ENCODE data around the gene GRN.

Gene GRN

DNA sequence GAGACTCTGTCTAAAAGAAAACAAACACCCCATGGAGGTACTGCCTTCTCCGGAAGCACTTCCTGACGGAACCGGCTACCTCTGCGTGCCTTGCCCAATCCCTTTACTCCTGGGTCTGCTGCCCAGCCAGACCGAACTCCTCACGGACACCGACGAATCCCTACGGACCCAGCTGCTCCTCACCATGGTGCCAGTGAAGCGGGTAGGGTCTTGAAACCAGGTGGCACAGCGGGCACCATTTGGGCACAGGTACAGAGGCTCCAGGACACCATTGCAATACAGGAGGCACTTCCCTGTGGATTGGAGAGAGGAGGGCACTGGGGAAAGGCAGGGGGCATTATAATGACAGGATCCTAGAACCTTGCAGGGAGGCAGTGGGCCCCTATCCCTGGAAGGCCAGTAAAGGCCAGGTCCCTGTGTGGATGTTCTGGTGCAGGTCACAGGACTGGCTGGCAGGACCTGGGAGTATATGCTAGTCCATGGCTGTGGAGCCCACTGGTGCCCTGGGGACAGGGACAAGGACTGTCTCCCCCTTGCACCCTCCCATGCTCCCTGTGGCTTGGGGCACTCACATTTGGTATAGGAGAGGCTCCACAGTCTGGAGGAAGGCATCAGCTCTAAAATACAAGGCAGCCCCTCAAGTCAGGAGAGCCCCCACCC, 22.7 kb upstream of the GRN start:
- Histone ChIP-seq H3K9me3 (ENCODE audit: control insufficient read depth, low read length) (no peaks in the 10 kb centered on the region), H3K23ac (ENCODE audit: low read length in 2 of 2) (no peak overlapping the region), H3K18ac (ENCODE audit: low read depth in 1 of 2, low read length in 2 of 2) (no peak overlapping the region), H3K9ac (ENCODE audit: low read length) (no peak overlapping the region), H3K4ac (ENCODE audit: low read depth in 1 of 2, low read length in 2 of 2) (no peak overlapping the region), H4K91ac (ENCODE audit: low read length) (no peak overlapping the region), H3K14ac (ENCODE audit: low read length in 2 of 2) (no peak overlapping the region), H2AFZ (ENCODE audit: low read depth, low read length) (no peak overlapping the region), H2AK5ac (ENCODE audit: low read length, severe bottlenecking) (no peak overlapping the region), H2BK15ac (ENCODE audit: low read depth, poor library complexity, severe bottlenecking) (no peak overlapping the region), H3K79me1 (replicated peaks; ENCODE audit: low read length, poor library complexity, severe bottlenecking) (peaks cover 28% of the 10 kb centered on the region), H4K8ac (ENCODE audit: low read length) (no peak overlapping the region), H3K4me2 (ENCODE audit: low read length, poor library complexity, severe bottlenecking) (no peak overlapping the region), H2BK120ac (ENCODE audit: low read depth, low read length) (no peak overlapping the region), H3K4me1 (ENCODE audit: control insufficient read depth, insufficient read depth, low read depth, low read length) (peaks cover 20% of the 10 kb centered on the region), H3K27ac (ENCODE audit: low read length, poor library complexity, severe bottlenecking) (no peak overlapping the region), H3K36me3 (ENCODE audit: control insufficient read depth in 1 of 2, insufficient read depth in 2 of 2, low read depth in 1 of 2, low read length in 2 of 2) (peaks cover 33 to 48% of the 10 kb centered on the region in 2 experiments), H2BK5ac (ENCODE audit: low read depth, low read length, poor library complexity, severe bottlenecking) (no peak overlapping the region), H2BK12ac (ENCODE audit: low read length in 2 of 2) (no peak overlapping the region), H3K27me3 (ENCODE audit: control insufficient read depth in 1 of 2, insufficient read depth in 1 of 2, low read length in 2 of 2) (peaks cover 8 to 10% of the 10 kb centered on the region in 2 experiments), H3K4me3 (ENCODE audit: insufficient read depth in 1 of 2, low read depth in 1 of 2, low read length in 2 of 2) (no peak overlapping the region)
- DNase-seq: no peak
- WGBS: 97% methylated on average over 11 of the region's 11 CpGs

DNA sequence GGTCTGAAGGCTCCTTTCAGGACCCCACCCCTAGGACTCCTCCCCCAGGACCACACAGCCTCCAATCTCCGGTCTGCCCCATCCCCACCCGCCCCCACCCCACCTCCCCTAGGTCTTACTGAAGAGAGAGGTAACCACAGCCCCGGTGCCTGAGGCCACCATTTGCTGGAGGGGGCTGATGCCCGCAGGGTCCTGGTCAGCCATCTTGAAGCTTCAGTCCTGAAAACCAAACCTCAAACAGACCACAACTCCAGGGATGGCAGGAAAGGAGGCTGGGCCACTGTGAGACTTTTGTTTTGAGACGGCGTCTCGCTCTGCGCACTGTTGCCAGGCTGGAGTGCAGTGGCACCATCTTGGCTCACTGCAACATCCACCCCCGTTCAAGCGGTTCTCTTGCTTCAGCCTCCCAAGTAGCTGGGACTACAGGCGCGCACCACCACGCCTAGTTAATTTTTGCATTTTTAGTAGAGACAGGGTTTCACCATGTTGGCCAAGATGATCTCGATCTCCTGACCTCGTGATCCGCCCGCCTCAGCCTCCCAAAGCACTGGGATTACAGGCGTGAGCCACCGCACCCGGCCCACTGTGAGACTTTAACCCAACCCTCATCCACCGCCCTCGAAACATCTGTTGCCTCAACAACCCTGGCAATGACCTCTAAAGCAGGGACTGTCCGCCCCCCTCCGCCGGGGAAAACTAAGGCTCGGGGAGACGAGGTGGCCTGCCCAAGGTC, 21.6 kb upstream of the GRN start:
- no peaks in the 10 kb centered on the region for H3K27me3 ChIP-seq (ENCODE audit: control insufficient read depth in 1 of 2, insufficient read depth in 1 of 2, low read length in 2 of 2)
- no peak for DNase-seq
- no peaks in the 10 kb centered on the region for H3K9me3 ChIP-seq (ENCODE audit: control insufficient read depth, low read length)
- peaks cover 33 to 41% of the 10 kb centered on the region in 2 experiments for H3K36me3 ChIP-seq (ENCODE audit: control insufficient read depth in 1 of 2, insufficient read depth in 2 of 2, low read depth in 1 of 2, low read length in 2 of 2)
- peak overlapping the region; percentile 65 to 98 for H3K23ac ChIP-seq (ENCODE audit: low read length in 2 of 2)
- H2AK5ac ChIP-seq (ENCODE audit: low read length, severe bottlenecking): no peak overlapping the region
- peak overlapping the region; percentile 92 for H3K4me3 ChIP-seq (ENCODE audit: insufficient read depth in 1 of 2, low read depth in 1 of 2, low read length in 2 of 2)
- peak overlapping the region in 1 of 2 experiments; percentile 92 for H3K14ac ChIP-seq (ENCODE audit: low read length in 2 of 2)
- H3K4ac ChIP-seq (ENCODE audit: low read depth in 1 of 2, low read length in 2 of 2): peak overlapping the region; percentile 21 to 90
- H4K91ac ChIP-seq (ENCODE audit: low read length): peak overlapping the region; percentile 28
- no peak overlapping the region for H2BK5ac ChIP-seq (ENCODE audit: low read depth, low read length, poor library complexity, severe bottlenecking)
- 75% methylated on average over 24 of the region's 27 CpGs for WGBS
- H2BK12ac ChIP-seq (ENCODE audit: low read length in 2 of 2): peak overlapping the region in 1 of 2 experiments; percentile 77
- no peak overlapping the region for H2BK120ac ChIP-seq (ENCODE audit: low read depth, low read length)
- H3K4me1 ChIP-seq (ENCODE audit: control insufficient read depth, insufficient read depth, low read depth, low read length): peaks cover 20% of the 10 kb centered on the region
- peak overlapping the region; percentile 65 for H2BK15ac ChIP-seq (ENCODE audit: low read depth, poor library complexity, severe bottlenecking)
- H3K79me1 ChIP-seq (replicated peaks; ENCODE audit: low read length, poor library complexity, severe bottlenecking): peaks cover 28% of the 10 kb centered on the region
- H3K9ac ChIP-seq (ENCODE audit: low read length): peak overlapping the region; percentile 87
- no peak overlapping the region for H3K27ac ChIP-seq (ENCODE audit: low read length, poor library complexity, severe bottlenecking)
- H2AFZ ChIP-seq (ENCODE audit: low read depth, low read length): no peak overlapping the region
- H3K4me2 ChIP-seq (ENCODE audit: low read length, poor library complexity, severe bottlenecking): peak overlapping the region; percentile 96
- peak overlapping the region in 1 of 2 experiments; percentile 53 for H3K18ac ChIP-seq (ENCODE audit: low read depth in 1 of 2, low read length in 2 of 2)
- H4K8ac ChIP-seq (ENCODE audit: low read length): no peak overlapping the region

DNA sequence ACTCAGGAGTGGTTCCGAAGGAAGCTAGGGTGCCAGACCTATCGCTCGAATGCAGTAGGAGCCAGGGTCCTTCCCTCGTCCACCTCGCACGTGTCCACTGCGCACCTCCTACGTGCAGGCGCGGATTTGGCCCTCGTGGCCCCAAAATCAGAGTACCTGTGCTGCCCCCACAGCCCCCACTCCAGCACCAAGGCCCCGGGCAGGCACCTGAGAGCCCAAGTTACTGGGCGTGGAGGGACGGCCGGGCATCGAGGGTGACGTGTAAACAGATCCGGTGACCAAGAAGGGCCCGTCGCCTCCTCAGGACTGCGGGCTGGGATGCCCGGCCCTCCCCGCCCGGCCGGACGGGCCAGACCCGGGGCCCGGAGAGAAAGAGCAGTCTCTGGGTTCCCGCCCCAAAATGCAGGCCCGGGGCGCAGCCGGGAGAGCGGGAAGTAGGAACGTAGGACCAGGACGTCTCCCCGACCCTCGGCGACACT, 21.0 kb upstream of the GRN start:
- peak overlapping the region; percentile 28 for H4K91ac ChIP-seq (ENCODE audit: low read length)
- peak overlapping the region; percentile 65 for H2BK15ac ChIP-seq (ENCODE audit: low read depth, poor library complexity, severe bottlenecking)
- peak overlapping the region; percentile 33 for H4K8ac ChIP-seq (ENCODE audit: low read length)
- no peak overlapping the region for H3K27ac ChIP-seq (ENCODE audit: low read length, poor library complexity, severe bottlenecking)
- H3K14ac ChIP-seq (ENCODE audit: low read length in 2 of 2): peak overlapping the region in 1 of 2 experiments; percentile 92
- H2AK5ac ChIP-seq (ENCODE audit: low read length, severe bottlenecking): no peak overlapping the region
- H2BK12ac ChIP-seq (ENCODE audit: low read length in 2 of 2): peak overlapping the region in 1 of 2 experiments; percentile 77
- peak; percentile 22 for DNase-seq
- H3K27me3 ChIP-seq (ENCODE audit: control insufficient read depth in 1 of 2, insufficient read depth in 1 of 2, low read length in 2 of 2): no peaks in the 10 kb centered on the region
- H3K4ac ChIP-seq (ENCODE audit: low read depth in 1 of 2, low read length in 2 of 2): peak overlapping the region; percentile 21 to 90
- peak overlapping the region; percentile 82 for H2AFZ ChIP-seq (ENCODE audit: low read depth, low read length)
- peak overlapping the region; percentile 65 to 98 for H3K23ac ChIP-seq (ENCODE audit: low read length in 2 of 2)
- peaks cover 33 to 36% of the 10 kb centered on the region in 2 experiments for H3K36me3 ChIP-seq (ENCODE audit: control insufficient read depth in 1 of 2, insufficient read depth in 2 of 2, low read depth in 1 of 2, low read length in 2 of 2)
- H3K4me2 ChIP-seq (ENCODE audit: low read length, poor library complexity, severe bottlenecking): peak overlapping the region; percentile 96
- no peak overlapping the region for H2BK120ac ChIP-seq (ENCODE audit: low read depth, low read length)
- no peaks in the 10 kb centered on the region for H3K9me3 ChIP-seq (ENCODE audit: control insufficient read depth, low read length)
- peak overlapping the region in 1 of 2 experiments; percentile 85 for H3K18ac ChIP-seq (ENCODE audit: low read depth in 1 of 2, low read length in 2 of 2)
- H3K4me1 ChIP-seq (ENCODE audit: control insufficient read depth, insufficient read depth, low read depth, low read length): peaks cover 20% of the 10 kb centered on the region
- no peak overlapping the region for H2BK5ac ChIP-seq (ENCODE audit: low read depth, low read length, poor library complexity, severe bottlenecking)
- WGBS: 3% methylated on average over 35 of the region's 38 CpGs
- peak overlapping the region; percentile 92 for H3K4me3 ChIP-seq (ENCODE audit: insufficient read depth in 1 of 2, low read depth in 1 of 2, low read length in 2 of 2)
- H3K9ac ChIP-seq (ENCODE audit: low read length): peak overlapping the region; percentile 87
- peaks cover 28% of the 10 kb centered on the region for H3K79me1 ChIP-seq (replicated peaks; ENCODE audit: low read length, poor library complexity, severe bottlenecking)
